OCI-LY1 (cell line): Measurements from ENCODE around the gene TMEM131.

ENCODE experiments used
- H2AFZ ChIP-seq: fragments of 200-600 bp; sonication (generic), shearing (Covaris generic); 2 replicates; pipeline ENCODE4 v1.6.0; 2014; ENCODE audit warnings: antibody characterized with exemption, mild to moderate bottlenecking, low read length
- H3F3A ChIP-seq: fragments of 200-600 bp; sonication (generic), shearing (Covaris generic); 2 replicates; pipeline ENCODE4 v1.6.0; 2014; ENCODE audit warnings: mild to moderate bottlenecking, antibody characterized with exemption, low read length, moderate library complexity; ENCODE audit not compliant: insufficient read depth
- H3K27ac ChIP-seq: fragments of 200-600 bp; sonication (generic); 2 replicates; pipeline ENCODE4 v1.5.1; 2014; ENCODE audit warnings: low read length, mixed run types, mild to moderate bottlenecking, low read depth; ENCODE audit not compliant: poor library complexity, severe bottlenecking
- H3K27me3 ChIP-seq: fragments of 200-600 bp; sonication (generic); 2 replicates; pipeline ENCODE4 v1.6.0; 2014; ENCODE audit warnings: antibody characterized with exemption, mild to moderate bottlenecking, low read length, moderate library complexity; ENCODE audit not compliant: insufficient read depth
- H3K36me3 ChIP-seq: fragments of 200-600 bp; sonication (generic); 2 replicates; pipeline ENCODE4 v1.6.1; 2014; ENCODE audit warnings: mild to moderate bottlenecking, antibody characterized with exemption, low read length, moderate library complexity, mixed read lengths; ENCODE audit not compliant: insufficient read depth
- H3K4me1 ChIP-seq: fragments of 200-600 bp; sonication (generic); 2 replicates; pipeline ENCODE4 v1.5.1; 2014; ENCODE audit warnings: mild to moderate bottlenecking, low read length, moderate library complexity; ENCODE audit not compliant: insufficient read depth, severe bottlenecking
- H3K4me2 ChIP-seq: fragments of 200-600 bp; sonication (generic), shearing (Covaris generic); 2 replicates; pipeline ENCODE4 v1.6.1; 2014; ENCODE audit warnings: low read length
- H3K4me3 ChIP-seq: fragments of 200-600 bp; sonication (generic); 2 replicates; pipeline ENCODE4 v1.5.1; 2014; ENCODE audit warnings: low read length, low read depth, mild to moderate bottlenecking, mixed read lengths; ENCODE audit not compliant: poor library complexity, severe bottlenecking
- H3K79me2 ChIP-seq: fragments of 200-600 bp; shearing (Covaris generic); 2 replicates; pipeline ENCODE4 v1.6.1; 2016; ENCODE audit warnings: mixed run types, low read length, mixed read lengths; ENCODE audit not compliant: insufficient read depth
- H3K9ac ChIP-seq: fragments of 200-600 bp; sonication (generic), shearing (Covaris generic); 2 replicates; pipeline ENCODE4 v1.6.1; 2014; ENCODE audit warnings: mild to moderate bottlenecking, low read length, mixed read lengths
- H3K9me2 ChIP-seq: fragments of 200-600 bp; sonication (generic), shearing (Covaris generic); 2 replicates; pipeline ENCODE4 v1.6.1; 2014; ENCODE audit warnings: low read depth, mild to moderate bottlenecking, low read length, mixed read lengths
- H3K9me3 ChIP-seq: fragments of 200-600 bp; shearing (Covaris generic); 2 replicates; pipeline ENCODE4 v1.6.1; 2014; ENCODE audit warnings: low read length, mixed read lengths
- H4K20me1 ChIP-seq: fragments of 200-600 bp; sonication (generic), shearing (Covaris generic); 2 replicates; pipeline ENCODE4 v1.6.0; 2016; ENCODE audit warnings: mild to moderate bottlenecking, low read length; ENCODE audit not compliant: insufficient read depth
- CTCF ChIP-seq: fragments of 200-600 bp; sonication (generic), shearing (Covaris generic); IDR thresholded peaks from 2 replicates; pipeline ENCODE4 v1.5.1; 2017; ENCODE audit warnings: mild to moderate bottlenecking, antibody characterized with exemption, low read length, moderate library complexity, mixed read lengths
- EZH2 ChIP-seq: fragments of 200-600 bp; sonication (generic), shearing (Covaris generic); IDR thresholded peaks from 2 replicates; pipeline ENCODE4 v1.8.0; 2017; ENCODE audit warnings: borderline replicate concordance, mixed run types, mild to moderate bottlenecking, antibody characterized with exemption, low read length, moderate library complexity, mixed read lengths

Gene TMEM131

GRCh38 chr2:97998431-97999005, 2.8 kb upstream of the TMEM131 start:
- H3K9me3 ChIP-seq, result no peaks in the 10 kb centered on the region
- H3F3A ChIP-seq, result no peaks in the 10 kb centered on the region
- H3K27ac ChIP-seq, result no peak overlapping the region
- TF ChIP-seq EZH2, result no peak
- no peak for TF ChIP-seq CTCF
- H3K27me3 ChIP-seq, result no peaks in the 10 kb centered on the region
- H3K9me2 ChIP-seq, result no peaks in the 10 kb centered on the region
- peaks cover 23% of the 10 kb centered on the region for H3K4me1 ChIP-seq
- H4K20me1 ChIP-seq, result no peaks in the 10 kb centered on the region
- no peak overlapping the region for H2AFZ ChIP-seq
- no peak overlapping the region for H3K4me2 ChIP-seq
- peaks cover 12% of the 10 kb centered on the region for H3K79me2 ChIP-seq
- H3K36me3 ChIP-seq, result no peaks in the 10 kb centered on the region
- no peak overlapping the region for H3K9ac ChIP-seq
- H3K4me3 ChIP-seq, result no peak overlapping the region

GRCh38 chr2:97997784-97998392, 2.1 kb upstream of the TMEM131 start:
- peaks cover 18% of the 10 kb centered on the region for H3K79me2 ChIP-seq
- no peaks in the 10 kb centered on the region for H3K9me2 ChIP-seq
- H3K9ac ChIP-seq, result no peak overlapping the region
- no peaks in the 10 kb centered on the region for H4K20me1 ChIP-seq
- H3K4me1 ChIP-seq, result peaks cover 30% of the 10 kb centered on the region
- H3F3A ChIP-seq, result no peaks in the 10 kb centered on the region
- H3K36me3 ChIP-seq, result no peaks in the 10 kb centered on the region
- H2AFZ ChIP-seq, result no peak overlapping the region
- no peaks in the 10 kb centered on the region for H3K9me3 ChIP-seq
- no peak overlapping the region for H3K4me3 ChIP-seq
- no peaks in the 10 kb centered on the region for H3K27me3 ChIP-seq
- TF ChIP-seq EZH2, result no peak
- no peak for TF ChIP-seq CTCF
- no peak overlapping the region for H3K27ac ChIP-seq
- H3K4me2 ChIP-seq, result no peak overlapping the region

- Histone ChIP-seq H4K20me1 (no peaks in the 10 kb centered on the region), H3K9ac (peak overlapping the region; percentile 53; the same call in 1 of the 2 replicates), H3K9me2 (no peaks in the 10 kb centered on the region), H3K4me2 (peak overlapping the region; percentile 64), H3F3A (no peaks in the 10 kb centered on the region), H3K36me3 (no peaks in the 10 kb centered on the region), H2AFZ (no peak overlapping the region), H3K4me3 (peak overlapping the region; percentile 82), H3K79me2 (peaks cover 31% of the 10 kb centered on the region), H3K27ac (no peak overlapping the region), H3K4me1 (peaks cover 40% of the 10 kb centered on the region), H3K27me3 (no peaks in the 10 kb centered on the region), H3K9me3 (no peaks in the 10 kb centered on the region)
- no peak for TF ChIP-seq EZH2
Observed at GRCh38 chr2:97996679-97997078, 931 bp upstream of the TMEM131 start.
